HL-60/S4 (cell line): ENCODE results near the gene RNF32.
"Not testable (repeated sequence)": the region's sequence is repeated elsewhere in the genome, so short reads cannot be mapped to it uniquely, and the experiment has no call there.

Source experiments
- in situ Hi-C: fragments of 300-500 bp; cut with MboI; formaldehyde crosslinking; loops from 2 replicates; pipeline ENCODE4 v1.14.3; 2022; ENCODE audit warnings: low sequenced_read_pairs

Gene RNF32

DNA sequence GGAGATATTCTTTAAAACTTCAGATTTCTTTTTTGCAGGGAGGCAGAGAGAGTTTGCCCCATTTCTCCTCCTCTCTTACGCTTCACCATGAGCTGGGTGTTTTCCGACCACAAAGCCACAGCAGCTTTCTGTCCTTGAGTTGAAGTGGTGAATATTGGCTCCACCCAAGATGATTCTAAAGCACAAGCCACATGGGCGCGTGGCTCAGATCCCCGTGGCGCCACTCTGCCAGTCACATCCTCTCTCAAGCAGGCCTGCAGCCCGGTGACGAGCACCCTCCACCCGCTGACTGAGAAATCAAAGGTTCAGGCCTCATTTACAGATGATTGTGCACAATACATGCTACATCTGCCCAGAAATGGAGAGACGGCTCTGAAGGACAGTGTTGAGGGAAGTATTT lies 27.6 kb upstream of the RNF32 start:
- in situ Hi-C loops: no loop called here

- in situ Hi-C loops: no loop called here
These were observed 25.9 kb upstream of the RNF32 start for GRCh38 chr7:156614434-156615264.

DNA sequence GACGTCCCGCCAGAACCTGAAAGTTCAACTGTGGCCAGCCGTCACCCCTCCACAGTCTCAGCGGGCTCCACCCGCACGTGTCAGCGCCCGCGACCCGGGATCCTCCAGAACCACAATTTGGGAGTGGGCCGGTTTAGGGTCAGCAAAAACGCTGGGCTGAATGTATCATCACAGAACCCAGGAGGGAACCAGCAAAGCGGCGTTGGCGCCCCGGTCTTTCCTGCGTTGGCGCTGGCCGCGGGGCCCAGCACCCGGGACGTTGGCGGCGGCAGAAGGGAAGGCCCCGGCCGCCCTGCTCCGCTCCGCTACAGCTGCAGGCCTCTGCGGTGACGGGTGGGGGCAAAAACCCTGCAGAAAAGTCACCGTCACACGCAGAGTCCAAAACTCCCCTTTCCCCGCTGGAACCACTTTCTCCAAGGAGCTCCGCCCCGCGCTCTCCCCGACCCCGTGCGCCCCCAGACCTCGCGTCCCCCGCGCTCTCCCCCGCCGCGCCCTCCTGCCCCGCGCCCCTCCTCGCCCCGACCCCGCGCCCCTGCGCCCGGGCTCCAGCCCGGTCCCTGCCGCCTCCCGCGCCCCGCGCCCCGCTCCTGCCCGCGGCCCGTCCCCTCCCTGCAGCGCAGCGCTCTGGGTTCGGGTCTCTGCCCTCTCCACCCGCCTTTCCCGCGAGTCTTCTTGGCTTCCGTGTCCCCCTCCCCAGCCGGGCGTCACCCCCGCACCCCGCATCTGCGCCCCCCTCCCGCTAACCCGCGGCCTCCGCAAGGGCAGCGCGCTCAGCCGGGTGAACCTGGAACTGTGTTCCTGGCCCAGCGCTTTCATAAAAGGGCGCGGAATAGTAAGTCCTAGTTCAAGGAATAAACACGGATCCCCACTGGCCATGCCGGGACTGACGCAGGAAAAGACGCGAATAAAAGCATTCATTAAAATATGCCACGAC lies 24.0 kb upstream of the RNF32 start:
- in situ Hi-C loops: no loop called here

GRCh38 chr7:156617215-156617614 lies 23.4 kb upstream of the RNF32 start:
- in situ Hi-C loops: no loop called here

GRCh38 chr7:156618078-156618779 lies 22.3 kb upstream of the RNF32 start:
- in situ Hi-C loops: no loop called here

DNA sequence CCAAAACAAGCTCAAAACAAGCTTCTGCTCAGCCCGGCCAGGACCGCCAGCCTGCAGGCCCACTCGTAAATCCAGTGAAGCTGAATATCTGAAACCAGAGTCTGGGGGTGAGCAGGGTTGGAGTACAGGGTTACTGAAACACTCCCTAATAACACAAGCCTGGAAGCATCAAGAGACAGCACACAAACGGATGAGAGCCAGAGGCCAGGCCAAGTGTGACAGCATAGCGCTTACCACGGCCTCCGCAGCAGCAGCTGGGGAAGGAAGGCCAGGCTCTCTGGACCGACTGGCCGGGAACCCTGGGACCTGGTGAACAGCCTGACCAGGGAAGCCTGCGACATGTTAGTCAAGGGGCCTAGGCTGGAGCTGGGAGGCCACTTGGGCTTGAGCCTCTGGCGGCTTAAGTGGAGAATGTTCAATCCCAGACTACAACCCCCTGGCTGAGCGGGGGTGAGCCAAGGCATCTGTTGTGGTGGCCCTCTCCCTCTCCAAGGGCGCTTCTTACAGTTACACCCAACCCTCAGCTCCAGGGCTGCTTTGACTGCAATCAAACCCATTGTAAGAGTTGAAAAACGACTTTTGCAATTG lies 21.7 kb upstream of the RNF32 start:
- in situ Hi-C loops: no loop called here

- in situ Hi-C loops: not testable (repeated sequence)
These were observed 20.9 kb upstream of the RNF32 start for GRCh38 chr7:156619488-156620290.

DNA sequence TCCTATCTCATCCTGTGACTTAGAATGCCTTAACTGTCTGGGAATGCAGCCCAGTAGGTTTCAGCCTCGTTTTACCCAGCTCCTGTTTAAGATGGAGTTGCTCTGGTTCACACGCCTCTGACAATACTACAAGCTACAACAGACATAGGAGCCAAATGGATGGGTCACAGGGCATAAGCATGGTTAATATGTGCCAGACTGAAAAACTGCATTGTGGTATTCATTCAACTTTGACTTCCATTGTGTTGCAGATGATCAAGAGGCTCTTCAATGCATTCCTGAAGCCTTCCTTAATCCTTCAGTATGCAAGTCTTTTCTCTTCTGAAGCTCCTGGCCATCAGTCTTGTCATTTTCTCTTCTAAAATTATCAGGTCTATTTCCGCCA lies 20.3 kb upstream of the RNF32 start:
- in situ Hi-C loops: no loop called here

DNA sequence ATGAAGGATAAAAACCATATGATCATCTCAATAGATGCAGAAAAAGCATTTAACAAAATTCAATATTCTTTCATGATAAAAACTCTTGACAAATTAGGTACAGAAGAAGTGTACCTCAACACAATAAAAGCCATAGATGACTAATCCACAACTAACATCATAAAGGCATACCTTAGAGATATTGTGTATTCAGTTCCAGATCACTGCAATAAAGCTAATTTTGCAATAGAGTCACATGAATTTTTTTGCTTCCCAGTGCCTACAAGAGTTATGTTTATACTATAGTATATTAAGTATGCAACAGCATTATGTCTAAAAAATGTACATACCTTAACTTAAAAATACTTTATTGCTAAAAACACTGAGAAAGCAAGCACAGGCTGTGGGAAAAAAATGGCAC lies 18.9 kb upstream of the RNF32 start:
- in situ Hi-C loops: no loop called here

DNA sequence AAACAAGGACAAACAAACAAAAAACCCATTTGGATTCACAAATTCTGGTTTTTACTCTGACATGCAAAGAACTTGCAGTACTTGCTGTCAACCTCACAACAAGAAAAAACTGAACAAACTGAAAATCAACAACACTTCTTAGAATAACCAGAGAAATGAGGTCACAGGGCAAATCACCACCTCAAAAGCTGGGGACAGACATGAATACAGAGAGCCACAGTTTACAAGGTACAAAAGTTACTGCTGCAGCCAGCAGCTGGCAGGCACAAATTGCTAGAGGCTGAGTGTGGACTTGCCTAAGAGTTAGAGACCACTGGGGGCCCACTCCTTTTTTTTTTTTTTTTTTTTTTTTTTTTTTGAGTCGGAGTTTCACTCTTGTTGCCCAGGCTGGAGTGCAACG lies 15.0 kb upstream of the RNF32 start:
- in situ Hi-C loops: no loop called here

DNA sequence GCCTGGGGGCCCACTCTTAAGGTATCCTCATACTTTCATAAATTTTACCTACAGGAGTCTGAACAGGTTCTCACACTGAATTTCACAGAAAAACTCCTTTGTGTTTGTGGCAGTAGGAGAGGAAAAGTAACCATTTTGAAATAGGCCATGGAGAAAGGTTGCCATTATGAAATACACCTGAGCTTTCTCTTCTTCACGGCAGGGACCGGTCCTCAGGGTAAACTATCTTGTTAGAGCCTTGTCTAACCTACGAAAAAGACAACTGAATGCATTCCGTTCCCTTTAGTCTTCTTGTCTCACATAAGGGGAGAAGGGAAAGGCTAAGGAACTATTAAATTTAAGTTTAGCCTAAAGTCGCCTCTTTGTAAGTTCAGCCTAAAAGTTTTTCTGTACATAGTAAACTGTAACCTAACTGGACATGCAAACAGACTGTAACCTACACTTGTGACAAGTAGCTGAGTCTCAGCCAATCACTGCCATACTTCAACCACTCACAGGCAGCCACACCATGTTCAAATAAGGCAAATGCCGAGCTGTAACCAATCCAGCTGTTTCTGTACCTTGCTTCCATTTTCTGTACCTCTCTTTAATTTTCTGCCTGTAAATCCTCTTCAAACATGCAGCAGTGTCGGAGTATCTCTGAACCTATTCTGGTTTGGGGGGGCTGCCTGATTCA lies 14.2 kb upstream of the RNF32 start:
- in situ Hi-C loops: no loop called here

GRCh38 chr7:156628562-156628961 lies 12.0 kb upstream of the RNF32 start:
- in situ Hi-C loops: no loop called here

DNA sequence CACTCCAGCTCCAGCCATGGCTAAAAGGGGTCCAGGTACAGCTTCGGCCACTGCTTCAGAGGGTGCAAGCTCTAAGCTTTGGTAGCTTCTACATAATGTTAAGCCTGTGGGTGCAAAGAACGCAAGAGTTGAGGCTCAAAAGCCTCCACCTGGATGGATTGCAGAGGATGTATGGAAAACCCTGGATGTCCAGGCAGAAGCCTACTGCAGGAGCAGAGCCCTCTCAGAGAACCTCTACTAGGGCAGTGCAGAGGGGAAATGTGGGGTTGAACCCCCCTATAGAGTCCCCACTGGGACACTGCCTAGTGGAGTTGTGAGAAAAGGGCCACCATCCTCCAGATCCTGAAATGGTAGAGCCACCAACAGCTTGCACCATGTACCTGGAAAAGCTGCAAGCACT lies 10.7 kb upstream of the RNF32 start:
- in situ Hi-C loops: no loop called here

DNA sequence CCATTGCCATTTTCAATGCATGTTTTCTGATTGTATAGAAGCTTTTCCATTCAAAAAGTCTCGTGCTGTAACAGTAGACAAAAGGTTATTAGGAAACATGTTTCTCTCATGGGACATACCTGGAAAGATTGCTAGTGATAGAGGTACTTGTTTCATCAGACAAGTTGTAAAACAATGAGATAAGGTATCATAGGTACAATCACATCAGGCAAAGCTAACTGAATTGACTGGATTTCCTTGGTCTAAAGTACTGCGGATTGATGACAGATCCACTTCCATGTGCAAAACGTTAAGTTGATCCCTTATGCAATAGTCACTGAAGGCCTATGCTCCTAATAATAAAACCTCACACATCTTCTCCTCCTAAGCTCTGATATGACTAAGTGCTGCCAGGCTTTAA lies 6.5 kb upstream of the RNF32 start:
- in situ Hi-C loops: no loop called here

GRCh38 chr7:156635529-156636385 lies 4.8 kb upstream of the RNF32 start:
- in situ Hi-C loops: no loop called here

- in situ Hi-C loops: not testable (repeated sequence)
These were observed 3.5 kb upstream of the RNF32 start for GRCh38 chr7:156637093-156637492.

- in situ Hi-C loops: no loop called here
These were observed 2.0 kb upstream of the RNF32 start for GRCh38 chr7:156638443-156639077.
